Measurements from ENCODE around the gene CYP27C1. TPM values are rescaled to one million over a fixed set of nuclear protein-coding genes. Genes with fewer than 3 reads are reported as not detected.

The CYP27C1 gene
- total and polyA plus RNA-seq, 9 of the 15 experiments (the other 6 are each of a cell fraction or from before 2014, with no cell fraction given) = not detected

DNA sequence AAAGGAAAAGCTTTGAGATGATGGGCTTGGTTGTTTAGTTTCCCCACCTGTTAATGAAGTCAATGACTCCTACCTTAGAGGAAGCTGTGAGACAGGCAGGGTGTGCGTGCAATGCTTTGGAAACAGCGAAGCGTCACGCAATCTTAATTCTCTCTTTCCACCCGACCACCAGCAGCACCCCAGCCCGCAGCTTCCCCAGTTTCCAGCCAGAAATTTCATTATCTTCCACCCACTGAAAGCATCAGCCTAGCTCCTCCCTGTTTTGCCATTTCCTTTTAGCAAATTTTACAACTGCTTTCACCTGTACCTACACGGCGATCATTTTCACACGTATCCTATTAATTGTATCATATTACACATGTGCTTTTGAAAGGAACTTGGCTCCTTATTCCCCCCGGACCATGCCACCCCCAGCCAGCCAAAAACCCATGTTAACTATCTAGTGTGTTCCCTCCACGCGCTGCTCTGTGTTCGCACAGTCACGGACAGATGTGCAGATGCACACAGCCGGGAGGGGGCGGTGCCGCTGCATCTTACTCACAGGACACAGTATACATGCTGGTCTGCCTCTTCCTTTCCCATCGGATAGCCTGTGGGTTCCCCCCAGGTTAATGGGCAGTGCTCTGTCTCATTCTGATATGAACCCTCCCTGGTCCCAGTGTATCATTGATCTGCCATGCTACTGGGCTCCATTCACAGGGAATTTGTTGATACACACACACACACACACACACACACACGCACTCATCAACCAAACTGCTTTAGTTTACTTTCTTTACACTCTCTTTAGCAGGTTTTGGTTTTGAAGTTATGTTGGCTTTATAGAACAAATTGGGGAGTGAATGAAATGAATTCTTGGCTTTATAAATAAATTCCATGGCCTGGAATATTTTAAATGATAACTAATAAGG is 22.4 kb downstream of the CYP27C1 start (continued):
- peak; percentile 44; the same call in 1 of the 2 replicates for TF ChIP-seq JUND (IDR thresholded peaks at IDR 0.05; ENCODE audit: borderline replicate concordance, low read depth, low read length)
- TF ChIP-seq JUND (tag; IDR thresholded peaks at IDR 0.05; ENCODE audit: borderline replicate concordance, low read depth, low read length) = no peak
- TF ChIP-seq ZNF384 (IDR thresholded peaks at IDR 0.05; ENCODE audit: low read depth, low read length) = no peak
- no peak for TF ChIP-seq ZNF75A (CRISPR knock-in tag; IDR thresholded peaks at IDR 0.05)
- no peak for TF ChIP-seq SREBF1 (IDR thresholded peaks at IDR 0.05; ENCODE audit: borderline replicate concordance, low read depth, low read length)
- no peak for TF ChIP-seq RBM25 (IDR thresholded peaks at IDR 0.05; ENCODE audit: low read depth, low read length, severe bottlenecking)
- peak in 1 of 2 experiments; percentile 36; a peak in 1 of 4 replicates for TF ChIP-seq RCOR1 (IDR thresholded peaks at IDR 0.05; ENCODE audit: borderline replicate concordance in 1 of 2, low read depth in 2 of 2, low read length in 2 of 2)
- TF ChIP-seq HNRNPLL (IDR thresholded peaks at IDR 0.05; ENCODE audit: low read depth, low read length, poor library complexity, severe bottlenecking) = no peak
- no peak for TF ChIP-seq FOXJ2 (tag; IDR thresholded peaks at IDR 0.05)
- no peak for TF ChIP-seq PCBP2 (IDR thresholded peaks at IDR 0.05; ENCODE audit: low read depth, low read length, poor library complexity, severe bottlenecking)
- no peak for TF ChIP-seq ZNF175 (CRISPR knock-in tag; IDR thresholded peaks at IDR 0.05; ENCODE audit: low read depth)
- peak; percentile 68 to 92 for TF ChIP-seq RAD21 (CRISPR knock-in tag; conservative IDR thresholded peaks at IDR 0.05 in 1 of 2, IDR thresholded peaks at IDR 0.05 in 1 of 2)
